Esophagus squamous epithelium (tissue), 4 donors: ENCODE data around the gene SEC14L5.

Source experiments
- CTCF ChIP-seq, 6 experiments: fragments of 450-650 bp in 4 of 6; fragments of 200-600 bp in 2 of 6; sonication (generic) in 2 of 6; IDR thresholded peaks; one replicate each; pipeline ENCODE4 v1.5.1; 2016 to 2019; ENCODE audit warnings: antibody characterized with exemption in 6 of 6, mild to moderate bottlenecking in 4 of 6, moderate library complexity in 4 of 6
- POLR2A ChIP-seq, 4 donors: fragments of 450-650 bp; IDR thresholded peaks; one replicate each; pipeline ENCODE4 v1.6.1; 2017; ENCODE audit warnings: antibody characterized with exemption in 4 of 4, mild to moderate bottlenecking in 4 of 4, moderate library complexity in 3 of 4

GRCh38 chr16:4957420-4957719 is 760 bp upstream of the SEC14L5 start:
- TF ChIP-seq CTCF (IDR thresholded peaks at IDR 0.05): no peak
- no peak for TF ChIP-seq POLR2A (IDR thresholded peaks at IDR 0.05)
